Activated T-cell treated with anti-CD3 and anti-CD28 coated beads, Interleukin-2, amount 50 U/mL, for 24 hours (primary cell): ENCODE results near the gene IGFL3.

Experiments
- DNase-seq: peaks from one replicate; pipeline ENCODE4 v3.0.0-alpha.2; 2020
- H3K27ac Mint-ChIP-seq: 2 replicates; pipeline ENCODE4 v1.8.0; 2020; ENCODE audit warnings: mild to moderate bottlenecking, mixed read lengths
- H3K27me3 Mint-ChIP-seq: 2 replicates; pipeline ENCODE4 v1.8.0; 2020; ENCODE audit warnings: mixed read lengths
- H3K36me3 Mint-ChIP-seq: 2 replicates; pipeline ENCODE4 v1.8.0; 2020; ENCODE audit warnings: low read depth, mixed read lengths
- H3K4me1 Mint-ChIP-seq: 2 replicates; pipeline ENCODE4 v1.8.0; 2020; ENCODE audit warnings: low read depth, mixed read lengths
- H3K4me3 Mint-ChIP-seq: 2 replicates; pipeline ENCODE4 v1.8.0; 2020; ENCODE audit warnings: mild to moderate bottlenecking, moderate library complexity, mixed read lengths
- H3K9me3 Mint-ChIP-seq: 2 replicates; pipeline ENCODE4 v1.8.0; 2020; ENCODE audit warnings: mixed read lengths

Gene IGFL3

GRCh38 chr19:46076031-46076880, 48.2 kb downstream of the IGFL3 start:
- no peak overlapping the region for H3K4me3 Mint-ChIP-seq
- no peaks in the 10 kb centered on the region for H3K9me3 Mint-ChIP-seq
- H3K27me3 Mint-ChIP-seq: peaks cover 88% of the 10 kb centered on the region

GRCh38 chr19:46073268-46073922, 51.1 kb downstream of the IGFL3 start:
- DNase-seq: no peak
- Mint-ChIP-seq H3K27me3 (peaks cover 93% of the 10 kb centered on the region), H3K27ac (no peak overlapping the region), H3K4me1 (peaks cover 11% of the 10 kb centered on the region), H3K9me3 (no peaks in the 10 kb centered on the region), H3K4me3 (no peak overlapping the region), H3K36me3 (no peaks in the 10 kb centered on the region)

More at GRCh38 chr19:46076031-46076880, 48.2 kb downstream of the IGFL3 start:
- Mint-ChIP-seq H3K36me3 (no peaks in the 10 kb centered on the region), H3K27ac (no peak overlapping the region), H3K4me1 (peaks cover 8% of the 10 kb centered on the region)
- no peak for DNase-seq
